H1 (cell line): ENCODE measurements around the gene NAV2. TPM values are rescaled to one million over a fixed set of nuclear protein-coding genes. Genes with fewer than 3 reads are reported as not detected.
A peak's percentile ranks its signal among the peaks of the same experiment; 100 is the strongest.

ENCODE experiments used
- CTCF ChIA-PET: fragments of 300-600 bp; sonication (Branson Sonifier 250); formaldehyde crosslinking; loops from one replicate; lab custom pipeline; 2021; ENCODE audit not compliant: partially characterized antibody; lab: Charles Lee
- POLR2A ChIA-PET: fragments of 300-600 bp; sonication (Branson Sonifier 250); formaldehyde crosslinking; loops from one replicate; lab custom pipeline; 2021; ENCODE audit warnings: inconsistent platforms; ENCODE audit not compliant: partially characterized antibody; lab: Charles Lee
- DNase-seq, 2 experiments: peaks; one replicate each; pipeline versions ENCODE4 v3.0.0 to v3.0.0-alpha.2; 2010 to 2022; ENCODE audit warnings: low spot score in 2 of 2, low read depth in 1 of 2, mixed read lengths in 1 of 2
- FAIRE-seq: peaks from 2 replicates; lab custom pipeline; 2011; peaks lifted over from hg19 to GRCh38; lab: Jason Lieb, UNC
- H2AFZ ChIP-seq: 2 replicates; pipeline ENCODE4 v1.8.1; 2012; ENCODE audit warnings: low read length, inconsistent platforms
- H2AK5ac ChIP-seq: 2 replicates; pipeline ENCODE4 v1.6.1; 2013; ENCODE audit warnings: low read depth, low read length
- H2BK120ac ChIP-seq: replicated peaks from 2 replicates; pipeline ENCODE3; 2013; ENCODE audit warnings: low read depth, low read length, inconsistent platforms
- H2BK12ac ChIP-seq: 2 replicates; pipeline ENCODE4 v1.6.1; 2013; ENCODE audit warnings: low read depth, low read length
- H2BK15ac ChIP-seq: 2 replicates; pipeline ENCODE4 v1.6.1; 2013; ENCODE audit warnings: low read length
- H2BK20ac ChIP-seq: 2 replicates; pipeline ENCODE4 v1.6.1; 2013; ENCODE audit warnings: low read length
- H2BK5ac ChIP-seq: 2 replicates; pipeline ENCODE4 v1.6.1; 2013; ENCODE audit warnings: low read depth, low read length
- H3K14ac ChIP-seq: 2 replicates; pipeline ENCODE4 v1.6.1; 2013; ENCODE audit warnings: inconsistent platforms; ENCODE audit not compliant: insufficient read length
- H3K18ac ChIP-seq: 2 replicates; pipeline ENCODE4 v1.6.1; 2013; ENCODE audit warnings: low read length; ENCODE audit errors: extremely low read depth
- H3K23ac ChIP-seq: 2 replicates; pipeline ENCODE4 v1.6.1; 2013; ENCODE audit warnings: inconsistent platforms; ENCODE audit not compliant: insufficient read length
- H3K23me2 ChIP-seq: 2 replicates; pipeline ENCODE4 v1.6.1; 2013; ENCODE audit warnings: low read depth, low read length
- H3K27ac ChIP-seq: 2 replicates; pipeline ENCODE4 v1.6.1; 2011; ENCODE audit warnings: low read depth, low read length, inconsistent platforms
- H3K27me3 ChIP-seq, 4 experiments: replicated peaks in 1 of 4; 1 replicate in 1 of 4; 2 replicates in 3 of 4; pipeline versions ENCODE4 v1.6.1 to v1.8.1; 2011 to 2013; ENCODE audit warnings: low read length in 3 of 4, mild to moderate bottlenecking in 3 of 4, inconsistent platforms in 2 of 4, mixed read lengths in 2 of 4, moderate library complexity in 1 of 4; ENCODE audit not compliant: control insufficient read depth in 3 of 4, insufficient read depth in 3 of 4; ENCODE audit errors: extremely low read depth in 1 of 4
- H3K36me3 ChIP-seq, 4 experiments: 2 replicates each; pipeline versions ENCODE4 v1.6.1 to v1.8.1; 2011 to 2013; ENCODE audit warnings: mild to moderate bottlenecking in 4 of 4, low read length in 3 of 4, moderate library complexity in 2 of 4, control low read depth in 1 of 4, inconsistent platforms in 1 of 4; ENCODE audit not compliant: insufficient read depth in 4 of 4, control insufficient read depth in 2 of 4
- H3K4ac ChIP-seq: replicated peaks from 2 replicates; pipeline ENCODE3; 2013; ENCODE audit warnings: low read length, low read depth, mixed read lengths, inconsistent platforms; ENCODE audit not compliant: insufficient read length
- H3K4me1 ChIP-seq, 4 experiments: replicated peaks in 1 of 4; 1 replicate in 1 of 4; 2 replicates in 3 of 4; pipeline versions ENCODE4 v1.6.1 to v1.8.1; 2011 to 2013; ENCODE audit warnings: low read length in 3 of 4, inconsistent platforms in 2 of 4, mixed read lengths in 1 of 4; ENCODE audit not compliant: insufficient read depth in 4 of 4, control insufficient read depth in 3 of 4
- H3K4me2 ChIP-seq, 2 experiments: 2 replicates each; pipeline versions ENCODE4 v1.6.1 to v1.8.1; 2011 to 2013; ENCODE audit warnings: low read depth in 2 of 2, low read length in 2 of 2, control low read depth in 1 of 2, inconsistent platforms in 1 of 2, mild to moderate bottlenecking in 1 of 2; ENCODE audit not compliant: insufficient read depth in 1 of 2
- H3K4me3 ChIP-seq, 4 experiments: fragments of 200-600, 300-600 bp in 1 of 4; sonication (generic), shearing (Covaris generic), sonication (Bioruptor Twin) in 1 of 4; 2 replicates each; pipeline versions ENCODE4 v1.5.1 to v1.8.1; 2011 to 2016; ENCODE audit warnings: low read length in 4 of 4, low read depth in 3 of 4, control low read depth in 2 of 4, inconsistent platforms in 2 of 4, mild to moderate bottlenecking in 2 of 4, mixed read lengths in 1 of 4, moderate library complexity in 1 of 4; ENCODE audit not compliant: insufficient read depth in 2 of 4; ENCODE audit errors: extremely low read depth in 1 of 4
- H3K56ac ChIP-seq: replicated peaks from 2 replicates; pipeline ENCODE3; 2013; ENCODE audit warnings: low read depth, mild to moderate bottlenecking, mixed read lengths, low read length, inconsistent platforms; ENCODE audit not compliant: insufficient read length
- H3K79me1 ChIP-seq: 2 replicates; pipeline ENCODE4 v1.6.1; 2013; ENCODE audit warnings: low read depth, low read length, control low read depth
- H3K79me2 ChIP-seq, 2 experiments: 2 replicates each; pipeline versions ENCODE4 v1.6.1 to v1.8.1; 2012 to 2013; ENCODE audit warnings: low read length in 2 of 2, mild to moderate bottlenecking in 2 of 2, inconsistent platforms in 1 of 2; ENCODE audit not compliant: insufficient read depth in 2 of 2, control insufficient read depth in 1 of 2
- H3K9ac ChIP-seq, 4 experiments: replicated peaks in 1 of 4; 1 replicate in 1 of 4; 2 replicates in 3 of 4; pipeline versions ENCODE4 v1.6.1 to v1.8.1; 2011 to 2013; ENCODE audit warnings: low read depth in 3 of 4, low read length in 3 of 4, control low read depth in 2 of 4, mild to moderate bottlenecking in 2 of 4, moderate library complexity in 2 of 4, inconsistent platforms in 1 of 4; ENCODE audit errors: extremely low read depth in 1 of 4
- H3K9me3 ChIP-seq, 2 experiments: 2 replicates each; pipeline versions ENCODE4 v1.6.1 to v1.8.1; 2012 to 2013; ENCODE audit warnings: mild to moderate bottlenecking in 2 of 2, moderate library complexity in 2 of 2, control low read depth in 1 of 2, inconsistent platforms in 1 of 2, low read depth in 1 of 2, low read length in 1 of 2, mixed read lengths in 1 of 2; ENCODE audit not compliant: insufficient read depth in 2 of 2
- H4K20me1 ChIP-seq, 2 experiments: replicated peaks in 1 of 2; 2 replicates each; pipeline versions ENCODE3 to v1.8.1; 2011 to 2013; ENCODE audit warnings: inconsistent platforms in 2 of 2, low read length in 2 of 2, mild to moderate bottlenecking in 1 of 2; ENCODE audit not compliant: insufficient read depth in 2 of 2, control insufficient read depth in 1 of 2
- H4K5ac ChIP-seq: 2 replicates; pipeline ENCODE4 v1.6.1; 2013; ENCODE audit warnings: low read length, low read depth, mixed read lengths, inconsistent platforms; ENCODE audit not compliant: insufficient read length
- H4K8ac ChIP-seq: 2 replicates; pipeline ENCODE4 v1.8.0; 2013; ENCODE audit warnings: mild to moderate bottlenecking, moderate library complexity, low read length, inconsistent platforms; ENCODE audit not compliant: insufficient read depth; ENCODE audit errors: extremely low read depth
- H4K91ac ChIP-seq: replicated peaks from 2 replicates; pipeline ENCODE3; 2013; ENCODE audit warnings: low read length, mixed read lengths, inconsistent platforms; ENCODE audit not compliant: insufficient read length
- E2F6 ChIP-seq: IDR thresholded peaks from 2 replicates; pipeline ENCODE4 v1.6.1; 2012; ENCODE audit warnings: inconsistent platforms
- GABPA ChIP-seq: IDR thresholded peaks from 2 replicates; pipeline ENCODE4 v1.6.1; 2011; ENCODE audit warnings: mild to moderate bottlenecking, low read length, moderate library complexity, borderline replicate concordance; ENCODE audit not compliant: insufficient read depth
- JUN ChIP-seq: IDR thresholded peaks from 2 replicates; pipeline ENCODE4 v1.6.1; 2011; ENCODE audit warnings: low read depth, mild to moderate bottlenecking, improper control_type of control experiment, low read length
- SIN3A ChIP-seq, 2 experiments: IDR thresholded peaks in 1 of 2; conservative IDR thresholded peaks in 1 of 2; 2 replicates each; pipeline ENCODE4 v1.6.1; 2011 to 2012; ENCODE audit warnings: low read length in 2 of 2, improper control_type of control experiment in 1 of 2, low read depth in 1 of 2, mild to moderate bottlenecking in 1 of 2
- SUZ12 ChIP-seq: fragments of 200-600 bp; sonication (generic); IDR thresholded peaks from 2 replicates; pipeline ENCODE4 v1.6.1; 2012; ENCODE audit warnings: mild to moderate bottlenecking, inconsistent platforms, low read length, moderate library complexity, mixed read lengths
- TEAD4 ChIP-seq: IDR thresholded peaks from 2 replicates; pipeline ENCODE4 v1.6.1; 2012; ENCODE audit warnings: low read depth, low read length, inconsistent platforms, mixed read lengths
- WGBS, 2 experiments: shearing (Covaris generic) in 1 of 2; methylation state at CpG; one replicate each; pipeline versions ENCODE4 v1.1.6 to v1.1.7; 2013 to 2015; ENCODE audit warnings: low lambda C conversion rate in 2 of 2, mixed read lengths in 2 of 2, inconsistent platforms in 1 of 2, low coverage in 1 of 2, missing lambda C conversion rate in 1 of 2; ENCODE audit not compliant: insufficient replicate concordance in 2 of 2, insufficient coverage in 1 of 2, insufficient read length in 1 of 2; ENCODE audit errors: extremely low coverage in 1 of 2, missing lambda C conversion rate in 1 of 2; 5-methylcytosine and 5-hydroxymethylcytosine counted together
- polyA plus RNA-seq, 7 experiments: library from polyadenylated mRNA; depleted of rRNA in 3 of 7; stranded (reverse) in 5 of 7; unstranded in 2 of 7; fragments of >200 nt in 5 of 7; fragments of 200-250 nt in 2 of 7; gene quantifications; 1 replicate in 5 of 7; 2 replicates in 1 of 7; 4 replicates in 1 of 7; pipeline versions ENCODE4 v1.2.1 to v1.2.3, GENCODE V29; 2011 to 2013; ENCODE audit warnings: missing spikeins in 2 of 7, mixed read lengths in 2 of 7
- total RNA-seq: library from RNA; stranded (reverse); fragmentation: NEBNext Ultra II Directional; extraction: Animal tissue kit (Norgen Biotek cat#: 25700); gene quantifications from 2 replicates; pipeline ENCODE4 v1.2.1, GENCODE V29; 2021

The NAV2 gene
- total and polyA plus RNA-seq, 2 of the 8 experiments (the other 6 are each of a cell fraction or from before 2014, with no cell fraction given) = 35.6 to 73.6 TPM

GRCh38 chr11:20162824-20163782 lies 450.5 kb downstream of the NAV2 start:
- no peak overlapping the region; the same call in 1 of the 2 replicates for H2BK15ac ChIP-seq
- no peaks in the 10 kb centered on the region for H3K79me1 ChIP-seq
- ChIA-PET CTCF (interaction anchor here (0.6 to 5.6 kb wide), 10 partner anchors 8 to 191 kb away, joined by 3 to 33 read pairs (median 4); no protein-coding TSS in a partner anchor), POLR2A (no interaction called here)
- no peak overlapping the region for H3K4ac ChIP-seq
- peaks cover 52 to 98% (median 90%) of the 10 kb centered on the region in 4 experiments for H3K27me3 ChIP-seq
- no peak overlapping the region for H4K91ac ChIP-seq
- H4K20me1 ChIP-seq = peaks cover 7 to 20% of the 10 kb centered on the region in 2 experiments
- H3K9me3 ChIP-seq = no peaks in the 10 kb centered on the region
- H2BK12ac ChIP-seq = peak overlapping the region; percentile 82; the same call in 1 of the 2 replicates
- H3K4me3 ChIP-seq = peak overlapping the region; percentile 20 to 63 (median 51); a peak in 7 of 8 replicates
- no peak overlapping the region for H3K14ac ChIP-seq
- peak overlapping the region; percentile 78 to 85 for H3K4me2 ChIP-seq
- no peaks in the 10 kb centered on the region for H3K36me3 ChIP-seq
- peaks cover 13 to 41% (median 20%) of the 10 kb centered on the region in 4 experiments for H3K4me1 ChIP-seq
- H2BK120ac ChIP-seq = no peak overlapping the region
- H3K56ac ChIP-seq = no peak overlapping the region
- H3K9ac ChIP-seq = no peak overlapping the region
- H3K23ac ChIP-seq = no peak overlapping the region
- WGBS, 2 experiments = 1% methylated on average over 52 of the region's 61 CpGs; no CpG with 5 or more reads in 1 of the 2 experiments
- H2BK5ac ChIP-seq = 0 out of 2 replicates have a peak overlapping the region, but pooled peaks have one; percentile 15
- no peak overlapping the region for H2BK20ac ChIP-seq
- DNase-seq (peak in 1 of 2 experiments; percentile 79), FAIRE-seq (no peak)
- no peak overlapping the region for H2AK5ac ChIP-seq
- H2AFZ ChIP-seq = no peak overlapping the region
- H3K23me2 ChIP-seq = peaks cover 18% of the 10 kb centered on the region
- H4K5ac ChIP-seq = no peak overlapping the region
- no peak overlapping the region; the same call in 1 of the 2 replicates for H3K18ac ChIP-seq
- no peaks in the 10 kb centered on the region for H3K79me2 ChIP-seq
- H4K8ac ChIP-seq = peak overlapping the region; percentile 28
- H3K27ac ChIP-seq = no peak overlapping the region
- TF ChIP-seq JUN (no peak), E2F6 (no peak), SUZ12 (peak; percentile 98), SIN3A (conservative IDR thresholded peaks at IDR 0.05 in 1 of 2, IDR thresholded peaks at IDR 0.05 in 1 of 2; ENCODE audit: low read depth in 1 of 2, low read length in 2 of 2) (0 out of 4 replicates have a peak, but pooled peaks of 1 of the 2 experiments have one; percentile 37), GABPA (no peak), TEAD4 (peak; percentile 93)
